Inflammatory macrophage treated with lipopolysaccharide for 1 hour (primary cell): ENCODE results near the gene PPP1R15B.

ENCODE experiments used
- DNase-seq, 2 donors: peaks; one replicate each; pipeline ENCODE4 v3.0.0-alpha.2; 2020 to 2022

PPP1R15B gene

GRCh38 chr1:204363335-204364114, 48.1 kb downstream of the PPP1R15B start:
- DNase-seq: peak; percentile 52 to 79

- DNase-seq: no peak
Observed at GRCh38 chr1:204362984-204363334, 48.7 kb downstream of the PPP1R15B start.

GRCh38 chr1:204361781-204362180, 49.8 kb downstream of the PPP1R15B start:
- no peak for DNase-seq

GRCh38 chr1:204361341-204361771, 50.3 kb downstream of the PPP1R15B start:
- DNase-seq: no peak

- DNase-seq: no peak
Observed at GRCh38 chr1:204360314-204360713, 51.3 kb downstream of the PPP1R15B start.

GRCh38 chr1:204359474-204360255, 52.0 kb downstream of the PPP1R15B start, which contains the start of gene PLEKHA6:
PLEKHA6 (minus strand) TSS chr1:204359929; CDS start chr1:204273727, 86,202 bp downstream.
- DNase-seq: no peak

GRCh38 chr1:204359131-204359473, 52.5 kb downstream of the PPP1R15B start:
- DNase-seq: no peak

GRCh38 chr1:204358605-204359004, 53.0 kb downstream of the PPP1R15B start:
- DNase-seq: no peak

GRCh38 chr1:204357551-204358490, 53.8 kb downstream of the PPP1R15B start:
- DNase-seq: peak; percentile 56 to 73

GRCh38 chr1:204356997-204357396, 54.6 kb downstream of the PPP1R15B start:
- DNase-seq: no peak

GRCh38 chr1:204355913-204356312, 55.7 kb downstream of the PPP1R15B start:
- no peak for DNase-seq

GRCh38 chr1:204354579-204354978, 57.0 kb downstream of the PPP1R15B start:
- no peak for DNase-seq
